ENCODE measurements around the gene MALAT1.
A peak's percentile ranks its signal among the peaks of the same experiment; 100 is the strongest.
"Not testable (repeated sequence)": the region's sequence is repeated elsewhere in the genome, so short reads cannot be mapped to it uniquely, and the experiment has no call there.

Gene MALAT1

GRCh38 chr11:65498977-65499712 is at the start of gene MALAT1:
Gene MALAT1 (plus strand): TSS chr11:65499045.
- DNase-seq (ENCODE audit: low spot score): peak; percentile 45

DNA sequence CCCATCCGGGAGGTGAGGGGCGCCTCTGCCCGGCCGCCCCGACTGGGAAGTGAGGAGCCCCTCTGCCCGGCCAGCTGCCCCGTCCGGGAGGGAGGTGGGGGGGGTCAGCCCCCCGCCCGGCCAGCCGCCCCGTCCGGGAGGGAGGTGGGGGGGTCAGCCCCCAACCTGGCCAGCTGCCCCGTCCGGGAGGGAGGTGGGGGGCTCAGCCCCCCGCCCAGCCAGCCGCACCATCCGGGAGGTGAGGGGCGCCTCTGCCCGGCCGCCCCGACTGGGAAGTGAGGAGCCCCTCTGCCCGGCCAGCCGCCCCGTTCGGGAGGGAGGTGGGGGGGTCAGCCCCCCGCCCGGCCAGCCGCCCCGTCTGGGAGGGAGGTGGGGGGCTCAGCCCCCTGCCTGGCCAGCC is 47.5 kb upstream of the MALAT1 start:
- not testable (repeated sequence) for DNase-seq (ENCODE audit: low spot score)

DNA sequence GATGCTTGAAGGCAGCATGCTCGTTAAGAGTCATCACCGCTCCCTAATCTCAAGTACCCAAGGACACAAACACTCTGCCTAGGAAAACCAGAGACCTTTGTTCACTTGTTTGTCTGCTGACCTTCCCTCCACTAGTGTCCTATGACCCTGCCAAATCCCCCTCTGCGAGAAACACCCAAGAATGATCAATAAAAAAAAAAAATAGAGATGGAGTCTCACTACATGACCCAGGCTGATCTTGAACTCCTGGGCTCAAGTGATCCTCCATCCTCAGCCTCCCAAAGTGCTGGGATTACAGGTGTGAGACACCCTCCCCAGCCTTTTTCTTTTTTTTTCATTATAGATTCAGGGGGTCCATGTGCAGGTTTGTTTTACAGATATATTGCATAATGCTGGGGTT is 46.6 kb upstream of the MALAT1 start:
- DNase-seq (ENCODE audit: low spot score): not testable (repeated sequence)

DNA sequence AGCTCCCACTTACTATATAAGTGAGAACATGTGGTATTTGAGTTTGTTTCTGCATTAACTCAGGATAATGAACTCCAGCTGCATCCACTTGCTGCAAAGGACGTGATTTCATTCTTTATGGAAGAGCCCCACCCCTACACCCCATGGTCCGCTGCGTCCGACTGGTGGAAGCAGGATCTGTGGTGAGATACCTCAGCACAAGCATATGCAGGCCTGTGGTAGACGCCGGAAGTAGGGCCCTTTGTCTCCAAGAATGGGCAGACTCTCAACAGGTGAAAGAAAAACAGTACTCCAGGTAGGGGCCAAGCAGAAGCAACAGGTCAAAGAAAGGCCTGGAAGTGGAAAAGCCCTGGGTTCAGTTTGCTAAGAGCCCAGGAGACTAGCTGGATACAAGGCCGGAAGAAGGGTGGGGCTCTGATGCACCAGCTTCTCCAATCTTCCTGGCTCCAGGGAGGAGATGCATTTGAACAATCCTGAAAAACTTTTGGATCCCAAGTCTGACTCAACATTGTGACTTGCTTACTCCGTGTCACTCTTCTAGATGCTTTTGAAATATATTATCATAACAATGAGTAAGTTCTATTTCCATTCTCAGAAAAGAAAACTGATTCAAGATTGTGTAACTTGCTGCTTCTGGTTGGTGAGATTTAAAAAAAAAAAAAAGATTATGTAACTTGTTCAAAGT is 45.9 kb upstream of the MALAT1 start:
- DNase-seq (ENCODE audit: low spot score): no peak

- DNase-seq (ENCODE audit: low spot score): no peak
Measured at GRCh38 chr11:65454311-65454695, 44.5 kb upstream of the MALAT1 start.

GRCh38 chr11:65454696-65455456 is 44.0 kb upstream of the MALAT1 start:
- peak; percentile 59 for DNase-seq (ENCODE audit: low spot score)

GRCh38 chr11:65456418-65456817 is 42.4 kb upstream of the MALAT1 start:
- no peak for DNase-seq (ENCODE audit: low spot score)

- DNase-seq (ENCODE audit: low spot score): no peak
Measured at GRCh38 chr11:65459552-65459951, 39.3 kb upstream of the MALAT1 start.

GRCh38 chr11:65465471-65465870 is 33.4 kb upstream of the MALAT1 start:
- not testable (repeated sequence) for DNase-seq (ENCODE audit: low spot score)

DNA sequence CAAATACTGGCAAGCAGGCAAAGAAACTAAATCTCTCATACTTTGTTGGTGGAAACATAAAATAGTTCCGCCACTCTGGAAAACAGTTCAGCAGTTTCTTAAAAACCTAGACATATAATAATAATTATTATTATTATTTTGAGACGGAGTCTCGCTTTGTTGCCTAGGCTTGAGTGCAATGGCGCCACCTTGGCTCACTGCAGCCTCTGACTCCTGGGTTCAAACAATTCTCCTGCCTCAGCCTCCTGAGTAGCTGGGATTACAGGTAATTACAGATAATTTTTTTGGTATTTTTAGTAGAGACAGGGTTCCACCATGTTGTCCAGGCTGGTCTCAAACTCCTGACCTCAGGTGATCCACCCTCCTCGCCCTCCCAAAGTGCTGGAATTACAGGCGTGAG is 31.5 kb upstream of the MALAT1 start:
- DNase-seq (ENCODE audit: low spot score): not testable (repeated sequence)

- DNase-seq (ENCODE audit: low spot score): peak; percentile 71
Measured at GRCh38 chr11:65468874-65469333, 29.9 kb upstream of the MALAT1 start.

DNA sequence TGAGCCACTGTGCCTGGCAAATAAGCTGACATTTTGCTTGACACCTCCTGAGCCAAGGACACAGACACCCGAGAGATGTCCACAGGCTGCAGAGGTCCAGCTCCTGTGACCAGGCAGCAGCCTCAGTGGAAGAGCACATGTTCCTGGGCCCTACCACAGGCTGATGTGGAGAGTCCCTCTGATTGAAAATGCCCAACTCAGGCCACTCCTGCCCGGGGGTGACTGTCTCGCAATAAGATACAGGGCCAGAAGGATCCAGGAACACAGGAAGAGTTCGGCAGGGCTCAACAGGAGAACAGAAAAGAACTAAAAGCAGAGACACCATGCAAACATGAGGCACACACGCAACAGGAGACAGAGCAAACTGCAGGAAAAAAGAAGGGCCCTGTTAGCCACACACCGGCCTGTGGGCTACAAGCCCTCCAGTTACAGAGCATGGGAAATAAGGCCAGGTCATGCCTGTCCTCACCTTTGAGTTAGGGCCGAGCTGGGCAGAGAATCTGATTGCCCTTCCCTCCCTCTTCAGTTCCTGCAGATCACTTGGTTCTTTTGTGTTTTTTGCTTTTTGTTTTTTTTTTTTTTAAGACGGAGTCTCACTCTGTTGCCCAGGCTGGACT is 28.3 kb upstream of the MALAT1 start:
- DNase-seq (ENCODE audit: low spot score): no peak

DNA sequence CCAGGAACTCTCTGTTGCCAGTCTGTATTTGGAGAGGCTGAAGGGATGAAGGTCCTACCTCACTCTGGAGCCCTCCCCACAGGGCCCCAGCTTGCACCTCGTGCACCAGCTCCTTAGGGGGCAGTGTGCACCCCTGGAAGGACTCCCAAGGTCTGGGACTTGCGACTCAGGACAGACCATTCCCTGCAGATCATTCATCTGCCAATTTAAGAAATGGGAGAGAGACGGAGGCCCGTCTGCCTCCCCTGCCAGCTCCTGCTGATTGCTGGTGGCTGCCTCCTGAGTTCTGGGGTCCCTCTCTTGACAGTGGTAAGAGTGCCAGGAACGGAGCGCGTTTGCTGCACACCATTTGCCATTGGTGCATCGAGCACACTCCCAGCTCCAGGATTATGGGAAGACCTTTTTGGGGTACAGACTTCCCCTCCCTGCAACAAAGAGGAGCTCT is 27.4 kb upstream of the MALAT1 start:
- peak; percentile 52 for DNase-seq (ENCODE audit: low spot score)

- not testable (repeated sequence) for DNase-seq (ENCODE audit: low spot score)
Measured at GRCh38 chr11:65472588-65473277, 26.1 kb upstream of the MALAT1 start.

GRCh38 chr11:65473278-65473860 is 25.5 kb upstream of the MALAT1 start:
- DNase-seq (ENCODE audit: low spot score): no peak

DNA sequence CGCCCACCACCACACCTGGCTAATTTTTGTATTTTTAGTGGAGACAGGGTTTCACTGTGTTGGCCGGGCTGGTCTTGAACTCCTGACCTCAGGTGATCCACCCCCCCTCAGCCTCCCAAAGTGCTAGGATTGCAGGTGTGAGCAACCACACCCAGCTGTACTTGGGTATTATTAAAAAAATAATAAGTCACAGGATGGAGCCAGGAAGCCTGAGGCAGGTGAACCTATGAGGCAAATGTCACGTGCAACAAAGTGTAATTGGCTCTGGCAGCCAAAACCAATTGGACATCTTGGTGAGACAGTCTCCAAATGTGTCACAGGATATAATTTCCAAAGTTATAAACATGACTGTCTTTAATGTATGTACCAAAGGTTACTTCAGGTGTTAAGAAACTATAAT is 24.0 kb upstream of the MALAT1 start:
- DNase-seq (ENCODE audit: low spot score): no peak

- DNase-seq (ENCODE audit: low spot score): no peak
Measured at GRCh38 chr11:65476632-65477148, 22.2 kb upstream of the MALAT1 start.

DNA sequence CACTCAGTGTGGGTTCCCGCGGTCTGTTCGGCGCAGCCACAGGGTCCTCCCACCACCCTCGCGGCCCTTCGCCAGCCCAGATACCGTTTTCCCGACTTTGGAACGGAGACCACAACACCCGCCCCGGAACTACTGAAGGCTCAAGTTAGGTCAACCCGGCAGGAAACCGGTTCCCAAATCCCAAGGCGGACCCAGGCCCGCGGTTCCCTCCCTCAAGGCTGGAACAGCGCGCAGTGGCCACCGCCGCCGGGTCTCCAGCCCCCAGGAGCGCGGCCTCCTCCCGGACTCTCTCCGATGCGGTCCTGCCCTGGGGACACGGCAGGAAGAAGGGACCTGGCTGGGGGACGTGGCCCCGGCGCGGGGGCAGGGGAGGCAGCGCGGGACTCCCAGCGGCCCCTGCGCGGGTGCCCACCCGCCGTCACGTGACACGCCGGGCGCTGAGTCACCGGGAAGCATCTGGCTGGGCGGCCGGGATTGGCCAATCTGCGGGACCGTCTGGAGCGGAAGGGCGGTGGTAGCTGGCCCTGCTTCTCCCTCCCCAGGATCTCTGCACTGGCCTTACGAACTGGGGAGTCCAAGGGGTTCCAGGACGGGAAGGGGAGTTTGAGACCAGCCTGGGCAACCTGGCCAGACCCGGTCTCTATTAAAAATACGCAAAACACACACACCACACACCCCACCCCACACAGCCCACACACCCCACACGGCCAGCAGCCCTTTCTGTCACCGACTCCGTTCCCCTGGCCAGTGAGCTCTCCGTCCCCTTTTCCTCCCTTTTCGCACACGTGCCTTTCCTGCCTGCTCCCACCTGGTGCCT is 21.5 kb upstream of the MALAT1 start:
- DNase-seq (ENCODE audit: low spot score): peak; percentile 87

GRCh38 chr11:65478388-65479183 is 20.3 kb upstream of the MALAT1 start:
- DNase-seq (ENCODE audit: low spot score): no peak
